ENCODE data around the gene PBX2.

- TF ChIP-seq SRF (IDR thresholded peaks at IDR 0.05; ENCODE audit: low read depth in 2 of 2, low read length in 2 of 2) = no peak
- TF ChIP-seq ZNF274 (IDR thresholded peaks at IDR 0.05; ENCODE audit: insufficient read depth, insufficient read length) = no peak
- TF ChIP-seq, protein P1, sequence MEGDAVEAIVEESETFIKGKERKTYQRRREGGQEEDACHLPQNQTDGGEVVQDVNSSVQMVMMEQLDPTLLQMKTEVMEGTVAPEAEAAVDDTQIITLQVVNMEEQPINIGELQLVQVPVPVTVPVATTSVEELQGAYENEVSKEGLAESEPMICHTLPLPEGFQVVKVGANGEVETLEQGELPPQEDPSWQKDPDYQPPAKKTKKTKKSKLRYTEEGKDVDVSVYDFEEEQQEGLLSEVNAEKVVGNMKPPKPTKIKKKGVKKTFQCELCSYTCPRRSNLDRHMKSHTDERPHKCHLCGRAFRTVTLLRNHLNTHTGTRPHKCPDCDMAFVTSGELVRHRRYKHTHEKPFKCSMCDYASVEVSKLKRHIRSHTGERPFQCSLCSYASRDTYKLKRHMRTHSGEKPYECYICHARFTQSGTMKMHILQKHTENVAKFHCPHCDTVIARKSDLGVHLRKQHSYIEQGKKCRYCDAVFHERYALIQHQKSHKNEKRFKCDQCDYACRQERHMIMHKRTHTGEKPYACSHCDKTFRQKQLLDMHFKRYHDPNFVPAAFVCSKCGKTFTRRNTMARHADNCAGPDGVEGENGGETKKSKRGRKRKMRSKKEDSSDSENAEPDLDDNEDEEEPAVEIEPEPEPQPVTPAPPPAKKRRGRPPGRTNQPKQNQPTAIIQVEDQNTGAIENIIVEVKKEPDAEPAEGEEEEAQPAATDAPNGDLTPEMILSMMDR (IDR thresholded peaks at IDR 0.05 in 2 of 3, conservative IDR thresholded peaks at IDR 0.05 in 1 of 3; ENCODE audit: control insufficient read depth in 2 of 3, extremely low read depth in 1 of 3, insufficient read depth in 1 of 3, low read depth in 3 of 3, low read length in 3 of 3) = no peak
- TF ChIP-seq E4F1 (IDR thresholded peaks at IDR 0.05; ENCODE audit: borderline replicate concordance, partially characterized antibody) = no peak
- no peak for TF ChIP-seq SUZ12 (IDR thresholded peaks at IDR 0.05; ENCODE audit: unreplicated experiment)
- no peak for TF ChIP-seq SP1 (IDR thresholded peaks at IDR 0.05; ENCODE audit: low read depth, low read length)
- TF ChIP-seq, protein P2, sequence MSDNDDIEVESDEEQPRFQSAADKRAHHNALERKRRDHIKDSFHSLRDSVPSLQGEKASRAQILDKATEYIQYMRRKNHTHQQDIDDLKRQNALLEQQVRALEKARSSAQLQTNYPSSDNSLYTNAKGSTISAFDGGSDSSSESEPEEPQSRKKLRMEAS (IDR thresholded peaks at IDR 0.05; ENCODE audit: low read depth, low read length) = no peak
- TF ChIP-seq EP300 (IDR thresholded peaks at IDR 0.05; ENCODE audit: borderline replicate concordance in 1 of 2, control insufficient read depth in 1 of 2, low read depth in 2 of 2, low read length in 2 of 2) = no peak
- TF ChIP-seq STAT3 (IDR thresholded peaks at IDR 0.05; ENCODE audit: low read depth, low read length) = no peak
Measured at GRCh38 chr6:32220021-32220420, 30.0 kb upstream of the PBX2 start.
